HG03025 (cell line): Measurements from ENCODE around the gene PPP2R3C.
"Not testable (repeated sequence)": the region's sequence is repeated elsewhere in the genome, so short reads cannot be mapped to it uniquely, and the experiment has no call there.

ENCODE experiments used
- ATAC-seq: cut with Tn5 transposase; IDR thresholded peaks from one replicate; pipeline ENCODE4 v1.9.1; 2021; ENCODE audit warnings: mild to moderate bottlenecking, moderate library complexity; ENCODE audit not compliant: unreplicated experiment, low FRiP score

The PPP2R3C gene

GRCh38 chr14:35065731-35066130, 56.1 kb downstream of the PPP2R3C start:
- not testable (repeated sequence) for ATAC-seq

- ATAC-seq = not testable (repeated sequence)
Observed at GRCh38 chr14:35061113-35061791, 60.5 kb downstream of the PPP2R3C start.

GRCh38 chr14:35052637-35053036, 69.2 kb downstream of the PPP2R3C start:
- no peak for ATAC-seq

- no peak for ATAC-seq
Observed at GRCh38 chr14:35051796-35052195, 70.0 kb downstream of the PPP2R3C start.

- no peak for ATAC-seq
Observed at GRCh38 chr14:35050652-35051051, 71.1 kb downstream of the PPP2R3C start.

GRCh38 chr14:35047976-35048513, 73.7 kb downstream of the PPP2R3C start:
- no peak for ATAC-seq

GRCh38 chr14:35046751-35047536, 74.8 kb downstream of the PPP2R3C start:
- ATAC-seq = peak; percentile 23

GRCh38 chr14:35046048-35046750, 75.6 kb downstream of the PPP2R3C start, which contains the start of gene FAM177A1:
Gene FAM177A1, plus strand, starts transcription at chr14:35046272. Its CDS starts 192 bp downstream, at chr14:35046464.
- peak; percentile 89 for ATAC-seq

GRCh38 chr14:35045798-35046047, 76.1 kb downstream of the PPP2R3C start:
- no peak for ATAC-seq

- ATAC-seq = no peak
Observed at GRCh38 chr14:35044939-35045797, 76.6 kb downstream of the PPP2R3C start.

- no peak for ATAC-seq
Observed at GRCh38 chr14:35043046-35043445, 78.7 kb downstream of the PPP2R3C start.

GRCh38 chr14:35042632-35043031, 79.2 kb downstream of the PPP2R3C start:
- ATAC-seq = no peak

GRCh38 chr14:35038312-35038711, 83.5 kb downstream of the PPP2R3C start:
- not testable (repeated sequence) for ATAC-seq
